Measurements from ENCODE around the gene CYSRT1.

DNA sequence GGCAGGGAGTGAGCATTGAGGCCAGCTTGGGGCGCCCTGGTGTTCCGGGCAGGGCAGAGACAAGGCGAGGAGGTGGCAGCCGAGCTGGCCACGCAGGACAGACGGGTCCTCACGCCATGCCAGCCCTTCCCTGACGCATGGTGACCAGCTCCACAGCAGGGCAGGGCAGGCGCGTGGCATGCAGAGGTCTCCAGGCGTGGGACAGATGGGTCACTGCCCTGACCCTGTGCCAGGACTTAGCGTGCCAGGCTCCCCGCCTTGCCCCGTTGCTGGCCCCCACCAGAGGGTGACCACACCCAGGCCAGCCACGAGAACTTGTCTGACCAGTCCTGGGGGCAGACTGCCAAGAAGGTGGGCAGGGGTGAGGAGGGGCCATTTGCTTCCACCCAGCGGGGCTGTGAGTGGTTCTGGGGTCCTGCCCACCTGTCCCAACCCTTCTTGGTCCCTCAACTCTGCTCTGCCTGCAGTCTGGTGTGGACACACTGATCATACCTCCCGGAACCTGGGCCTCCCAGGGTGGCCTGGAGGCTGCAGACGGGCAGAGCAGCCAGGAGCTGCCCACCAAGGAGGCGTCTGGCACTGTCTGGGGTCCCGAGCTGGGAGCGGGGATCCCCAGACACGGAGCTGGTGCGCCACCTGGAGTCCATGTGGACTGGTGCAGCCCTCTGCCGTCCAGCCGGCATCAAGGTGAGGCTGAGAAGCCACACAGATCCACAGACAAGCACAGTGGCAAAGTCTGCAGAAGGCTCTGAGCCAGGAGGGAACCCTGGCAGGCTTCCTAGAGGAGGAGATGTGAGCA, 2.3 kb downstream of the CYSRT1 start, which contains the start of gene RNF224:
- TF ChIP-seq, protein P1, sequence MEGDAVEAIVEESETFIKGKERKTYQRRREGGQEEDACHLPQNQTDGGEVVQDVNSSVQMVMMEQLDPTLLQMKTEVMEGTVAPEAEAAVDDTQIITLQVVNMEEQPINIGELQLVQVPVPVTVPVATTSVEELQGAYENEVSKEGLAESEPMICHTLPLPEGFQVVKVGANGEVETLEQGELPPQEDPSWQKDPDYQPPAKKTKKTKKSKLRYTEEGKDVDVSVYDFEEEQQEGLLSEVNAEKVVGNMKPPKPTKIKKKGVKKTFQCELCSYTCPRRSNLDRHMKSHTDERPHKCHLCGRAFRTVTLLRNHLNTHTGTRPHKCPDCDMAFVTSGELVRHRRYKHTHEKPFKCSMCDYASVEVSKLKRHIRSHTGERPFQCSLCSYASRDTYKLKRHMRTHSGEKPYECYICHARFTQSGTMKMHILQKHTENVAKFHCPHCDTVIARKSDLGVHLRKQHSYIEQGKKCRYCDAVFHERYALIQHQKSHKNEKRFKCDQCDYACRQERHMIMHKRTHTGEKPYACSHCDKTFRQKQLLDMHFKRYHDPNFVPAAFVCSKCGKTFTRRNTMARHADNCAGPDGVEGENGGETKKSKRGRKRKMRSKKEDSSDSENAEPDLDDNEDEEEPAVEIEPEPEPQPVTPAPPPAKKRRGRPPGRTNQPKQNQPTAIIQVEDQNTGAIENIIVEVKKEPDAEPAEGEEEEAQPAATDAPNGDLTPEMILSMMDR (IDR thresholded peaks at IDR 0.05 in 8 of 11, conservative IDR thresholded peaks at IDR 0.05 in 3 of 11): peak; percentile 86 to 98 (median 94)
- TF ChIP-seq POLR2A (IDR thresholded peaks at IDR 0.05) (no peak), POLR2AphosphoS5 (IDR thresholded peaks at IDR 0.05) (peak; percentile 28 to 59 (median 40))

Data from spleen (tissue), 7 donors.